T47D (cell line): Measurements from ENCODE around the gene CLEC17A.
"Not testable (repeated sequence)": the region's sequence is repeated elsewhere in the genome, so short reads cannot be mapped to it uniquely, and the experiment has no call there.

Experiments
- DNase-seq, 2 experiments: peaks; one replicate each; pipeline versions ENCODE4 v3.0.0 to v3.0.0-alpha.2; 2011 to 2012; ENCODE audit warnings: low read depth in 1 of 2, low spot score in 1 of 2
- JUND ChIP-seq: IDR thresholded peaks from 2 replicates; pipeline ENCODE4 v1.6.1; 2012; ENCODE audit warnings: low read depth
- in situ Hi-C: cut with HindIII; loops from 2 replicates; pipeline ENCODE4 v1.10.0; 2016; ENCODE audit warnings: low sequenced_read_pairs, low pct_unique_long_range_greater_than_20kb

The CLEC17A gene

DNA sequence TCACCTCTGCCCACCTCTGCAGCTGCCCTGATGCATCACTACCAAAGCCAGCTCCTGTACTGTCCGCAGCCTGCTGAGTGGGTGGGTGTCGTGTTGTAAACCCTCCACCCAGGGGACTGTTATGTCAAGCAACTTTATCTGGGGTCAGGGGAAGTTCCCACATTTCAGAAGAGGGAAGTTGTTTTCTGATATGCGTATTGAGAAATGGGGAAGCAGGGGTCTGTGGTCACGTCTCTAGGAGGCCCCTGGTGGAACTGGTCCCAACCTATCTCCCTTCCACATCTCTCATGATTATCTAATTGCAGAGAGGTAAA, 31.2 kb downstream of the CLEC17A start:
- no peak for DNase-seq
- in situ Hi-C loops, result no loop called here
- TF ChIP-seq JUND, result no peak

DNA sequence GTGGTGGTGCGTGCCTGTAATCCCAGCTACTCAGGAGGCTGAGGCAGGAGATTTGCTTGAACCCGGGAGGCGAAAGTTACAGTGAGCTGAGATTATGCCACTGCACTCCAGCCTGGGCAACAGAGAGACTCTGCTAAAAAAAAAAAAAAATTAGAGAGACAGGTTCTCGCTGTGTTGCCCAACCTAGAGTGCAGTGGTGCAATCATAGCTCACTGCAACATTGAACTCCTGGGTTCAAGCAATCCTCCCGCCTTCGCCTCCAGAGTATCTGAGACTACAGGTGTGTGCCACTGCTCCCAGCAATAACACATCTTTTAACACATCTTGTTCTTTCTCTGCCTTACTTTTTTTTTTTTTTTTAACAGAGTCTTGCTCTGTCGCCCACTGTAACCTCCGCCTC, 32.7 kb downstream of the CLEC17A start:
- no peak for DNase-seq
- in situ Hi-C loops, result no loop called here
- no peak for TF ChIP-seq JUND

- no peak for TF ChIP-seq JUND
- in situ Hi-C loops, result no loop called here
- DNase-seq, result no peak
Measured at GRCh38 chr19:14616407-14616806, 33.5 kb downstream of the CLEC17A start.

GRCh38 chr19:14619404-14619803, 36.5 kb downstream of the CLEC17A start:
- no peak for TF ChIP-seq JUND
- in situ Hi-C loops, result no loop called here
- DNase-seq, result no peak

DNA sequence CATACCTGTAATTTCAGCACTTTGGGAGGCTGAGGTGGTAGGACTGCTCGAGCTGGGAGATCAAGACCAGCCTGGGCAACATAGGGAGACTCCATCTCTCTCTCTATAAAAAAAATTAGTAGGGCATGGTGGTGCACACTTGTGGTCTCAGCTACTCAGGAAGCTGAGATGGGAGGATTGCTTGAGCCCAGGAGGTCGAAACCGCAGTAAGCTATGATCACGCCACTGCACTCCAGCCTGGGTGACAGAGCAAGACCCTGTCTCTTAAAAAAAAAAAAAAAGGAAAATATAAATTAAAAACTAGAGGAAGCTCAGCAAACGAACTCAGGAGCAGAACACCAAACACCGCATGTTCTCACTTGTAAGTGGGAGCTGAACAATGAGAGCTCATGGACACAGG, 41.6 kb downstream of the CLEC17A start:
- in situ Hi-C loops, result not testable (repeated sequence)

GRCh38 chr19:14629557-14629956, 46.7 kb downstream of the CLEC17A start:
- in situ Hi-C loops, result no loop called here
- TF ChIP-seq JUND, result no peak
- DNase-seq, result no peak

More for the DNA sequence above, 41.6 kb downstream of the CLEC17A start:
- DNase-seq, result not testable (repeated sequence)

DNA sequence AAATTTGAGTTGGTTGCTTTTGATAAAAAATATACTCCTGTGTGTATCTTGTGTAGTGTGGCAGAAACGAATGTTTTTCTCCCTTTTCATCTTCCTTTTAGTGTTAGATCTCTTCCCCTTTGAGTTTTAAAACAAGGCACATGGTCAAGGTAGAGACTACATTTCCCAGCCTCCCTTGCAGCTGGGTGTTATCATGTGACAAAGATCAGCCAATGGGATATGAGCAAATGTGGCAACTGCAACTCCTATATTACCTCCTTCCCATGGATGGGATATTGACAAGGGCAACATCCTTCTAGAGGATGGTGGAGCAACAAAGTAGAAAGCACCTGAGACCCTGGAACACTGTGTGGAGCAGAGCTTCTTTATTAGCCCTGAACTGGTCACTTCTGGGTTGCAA, 49.4 kb downstream of the CLEC17A start:
- TF ChIP-seq JUND, result no peak
- DNase-seq, result peak; percentile 7 to 73
- in situ Hi-C loops, result no loop called here

DNA sequence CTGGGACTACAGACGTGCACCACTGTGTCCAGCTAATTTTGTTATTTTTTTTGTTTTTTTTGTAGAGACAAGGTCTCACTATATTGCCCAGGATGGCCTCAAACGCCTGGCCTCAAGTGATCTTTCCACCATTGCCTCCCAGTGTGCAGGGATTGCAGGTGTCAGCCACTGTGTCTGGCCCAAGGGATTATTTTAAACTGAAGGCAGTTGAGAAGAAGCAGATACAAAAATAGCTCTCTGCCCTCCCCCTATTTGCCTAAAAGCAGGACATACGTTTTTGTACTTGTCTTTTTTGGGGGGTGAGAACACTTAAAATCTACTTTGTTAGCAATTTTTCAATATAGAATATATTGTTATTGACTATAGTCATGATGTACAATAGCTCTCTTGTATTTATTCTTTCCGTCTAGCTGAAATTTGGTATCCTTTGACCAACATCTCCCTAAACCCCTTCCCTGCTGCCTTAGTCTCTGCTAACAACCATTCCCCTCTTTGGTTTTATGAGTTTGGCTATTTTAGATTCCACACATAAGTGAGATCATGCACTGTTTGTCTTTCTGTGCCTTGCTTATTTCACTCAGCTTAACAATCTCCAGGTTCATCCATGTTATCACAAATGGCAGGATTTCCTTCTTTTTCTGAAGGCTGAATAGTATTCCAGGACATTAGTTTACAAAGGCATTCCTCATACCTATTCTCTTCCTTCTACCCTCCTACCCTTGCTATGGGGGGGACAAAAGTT, 56.8 kb downstream of the CLEC17A start:
- DNase-seq, result no peak
- in situ Hi-C loops, result no loop called here
- TF ChIP-seq JUND, result no peak

DNA sequence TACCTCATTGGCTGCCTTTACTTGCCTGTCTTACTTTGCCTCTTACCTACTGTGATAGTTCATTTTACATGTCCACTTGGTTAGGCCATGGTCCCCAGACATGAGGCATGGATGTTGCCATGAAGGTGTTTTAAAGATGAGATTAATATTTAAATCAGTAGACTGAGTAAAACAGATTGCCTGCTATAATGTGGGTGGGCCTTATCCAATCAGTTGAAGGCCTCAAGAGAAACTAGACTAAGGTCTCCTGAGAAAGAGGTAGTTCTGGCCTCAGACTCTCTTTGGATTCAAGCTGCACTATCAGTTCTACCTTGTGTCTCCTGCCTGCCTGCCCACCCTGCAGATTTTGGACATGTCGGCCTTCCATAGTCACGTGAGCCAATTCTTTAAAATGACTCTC, 65.6 kb downstream of the CLEC17A start:
- no peak for DNase-seq
- in situ Hi-C loops, result no loop called here
- no peak for TF ChIP-seq JUND

GRCh38 chr19:14649020-14649419, 66.1 kb downstream of the CLEC17A start:
- in situ Hi-C loops, result no loop called here
- no peak for TF ChIP-seq JUND
- DNase-seq, result no peak

DNA sequence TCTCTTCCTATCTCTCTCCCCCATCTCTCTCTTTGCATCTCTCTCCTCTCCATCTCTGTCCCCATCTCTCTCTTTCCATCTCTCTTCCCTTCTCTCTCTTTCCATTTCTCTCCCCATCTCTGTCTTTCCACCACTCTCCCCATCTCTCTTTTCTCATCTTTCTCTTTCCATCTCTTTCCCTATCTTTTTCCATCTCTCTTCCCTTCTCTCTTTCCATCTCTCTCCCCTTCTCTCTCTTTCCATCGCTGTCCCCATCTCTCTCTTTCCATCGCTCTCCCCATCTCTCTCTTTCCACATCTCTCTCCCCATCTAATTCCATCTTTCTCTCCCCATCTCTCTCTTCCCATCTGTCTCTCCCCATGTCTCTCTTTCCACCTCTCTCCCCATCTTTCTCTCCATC, 67.3 kb downstream of the CLEC17A start:
- no peak for TF ChIP-seq JUND
- no peak for DNase-seq
- in situ Hi-C loops, result no loop called here

GRCh38 chr19:14654786-14655560, 72.1 kb downstream of the CLEC17A start:
- no peak for DNase-seq
- in situ Hi-C loops, result no loop called here

GRCh38 chr19:14655726-14656125, 72.8 kb downstream of the CLEC17A start:
- TF ChIP-seq JUND, result no peak
- in situ Hi-C loops, result no loop called here

More at GRCh38 chr19:14654786-14655560, 72.1 kb downstream of the CLEC17A start:
- no peak for TF ChIP-seq JUND

More at GRCh38 chr19:14655726-14656125, 72.8 kb downstream of the CLEC17A start:
- DNase-seq, result no peak
